ENCODE measurements around the gene ITGB5. TPM values are rescaled to one million over a fixed set of nuclear protein-coding genes. Genes with fewer than 3 reads are reported as not detected.

ITGB5 gene
- total and polyA plus RNA-seq, 2 donors (not counting 1 experiment from before 2014, with no cell fraction given): 99.7 to 196 TPM

- Histone ChIP-seq H3K27me3 (ENCODE audit: control insufficient read depth, insufficient read depth, low read length) (no peaks in the 10 kb centered on the region), H3K9me3 (ENCODE audit: control insufficient read depth, insufficient read depth, low read depth, low read length) (no peaks in the 10 kb centered on the region), H3K4me3 (replicated peaks in 1 of 4; ENCODE audit: control extremely low read depth in 1 of 4, insufficient read depth in 1 of 4, low read depth in 3 of 4, low read length in 4 of 4) (no peak overlapping the region), H4K20me1 (ENCODE audit: control insufficient read depth, extremely low read depth, insufficient read depth, low read length) (no peaks in the 10 kb centered on the region), H2AFZ (ENCODE audit: low read length) (no peak overlapping the region), H3K79me2 (ENCODE audit: control insufficient read depth, insufficient read depth, low read length) (no peaks in the 10 kb centered on the region), H3K4me1 (ENCODE audit: control insufficient read depth, extremely low read depth, insufficient read depth, low read length) (peaks cover 11% of the 10 kb centered on the region), H3K27ac (ENCODE audit: insufficient read depth, low read length) (no peak overlapping the region), H3K9ac (ENCODE audit: insufficient read depth, low read length) (no peak overlapping the region), H3K4me2 (ENCODE audit: extremely low read depth, insufficient read depth, low read length) (no peak overlapping the region), H3K36me3 (ENCODE audit: control insufficient read depth, insufficient read depth, low read length) (no peaks in the 10 kb centered on the region)
- TF ChIP-seq CTCF (conservative IDR thresholded peaks at IDR 0.05 in 1 of 2, IDR thresholded peaks at IDR 0.05 in 1 of 2; ENCODE audit: low read depth in 1 of 2, low read length in 2 of 2): no peak
- TF ChIP-seq EZH2 (IDR thresholded peaks at IDR 0.05; ENCODE audit: low read length, missing control alignments): no peak
- DNase-seq (ENCODE audit: low read depth in 2 of 2): peak in 1 of 2 donors; percentile 73
Observed at GRCh38 chr3:124824286-124824915, 62.8 kb downstream of the ITGB5 start.

- H3K4me2 ChIP-seq (ENCODE audit: extremely low read depth, insufficient read depth, low read length): no peak overlapping the region
- no peaks in the 10 kb centered on the region for H3K79me2 ChIP-seq (ENCODE audit: control insufficient read depth, insufficient read depth, low read length)
- H3K9me3 ChIP-seq (ENCODE audit: control insufficient read depth, insufficient read depth, low read depth, low read length): no peaks in the 10 kb centered on the region
- H2AFZ ChIP-seq (ENCODE audit: low read length): no peak overlapping the region
- H4K20me1 ChIP-seq (ENCODE audit: control insufficient read depth, extremely low read depth, insufficient read depth, low read length): no peaks in the 10 kb centered on the region
- no peak for TF ChIP-seq CTCF (conservative IDR thresholded peaks at IDR 0.05 in 1 of 2, IDR thresholded peaks at IDR 0.05 in 1 of 2; ENCODE audit: low read depth in 1 of 2, low read length in 2 of 2)
- no peak for TF ChIP-seq EZH2 (IDR thresholded peaks at IDR 0.05; ENCODE audit: low read length, missing control alignments)
- no peak overlapping the region for H3K27ac ChIP-seq (ENCODE audit: insufficient read depth, low read length)
- no peaks in the 10 kb centered on the region for H3K27me3 ChIP-seq (ENCODE audit: control insufficient read depth, insufficient read depth, low read length)
- H3K36me3 ChIP-seq (ENCODE audit: control insufficient read depth, insufficient read depth, low read length): no peaks in the 10 kb centered on the region
- H3K9ac ChIP-seq (ENCODE audit: insufficient read depth, low read length): no peak overlapping the region
- no peak overlapping the region for H3K4me3 ChIP-seq (replicated peaks in 1 of 4; ENCODE audit: control extremely low read depth in 1 of 4, insufficient read depth in 1 of 4, low read depth in 3 of 4, low read length in 4 of 4)
- DNase-seq (ENCODE audit: low read depth in 2 of 2): no peak
- peaks cover 9% of the 10 kb centered on the region for H3K4me1 ChIP-seq (ENCODE audit: control insufficient read depth, extremely low read depth, insufficient read depth, low read length)
Observed at GRCh38 chr3:124823648-124824047, 63.5 kb downstream of the ITGB5 start.

GRCh38 chr3:124823206-124823605 lies 64.0 kb downstream of the ITGB5 start:
- Histone ChIP-seq H2AFZ (ENCODE audit: low read length) (no peak overlapping the region), H3K4me2 (ENCODE audit: extremely low read depth, insufficient read depth, low read length) (no peak overlapping the region), H3K9me3 (ENCODE audit: control insufficient read depth, insufficient read depth, low read depth, low read length) (no peaks in the 10 kb centered on the region), H3K36me3 (ENCODE audit: control insufficient read depth, insufficient read depth, low read length) (no peaks in the 10 kb centered on the region), H3K4me1 (ENCODE audit: control insufficient read depth, extremely low read depth, insufficient read depth, low read length) (peaks cover 9% of the 10 kb centered on the region), H3K79me2 (ENCODE audit: control insufficient read depth, insufficient read depth, low read length) (no peaks in the 10 kb centered on the region), H4K20me1 (ENCODE audit: control insufficient read depth, extremely low read depth, insufficient read depth, low read length) (no peaks in the 10 kb centered on the region), H3K27ac (ENCODE audit: insufficient read depth, low read length) (no peak overlapping the region), H3K4me3 (replicated peaks in 1 of 4; ENCODE audit: control extremely low read depth in 1 of 4, insufficient read depth in 1 of 4, low read depth in 3 of 4, low read length in 4 of 4) (no peak overlapping the region), H3K9ac (ENCODE audit: insufficient read depth, low read length) (no peak overlapping the region), H3K27me3 (ENCODE audit: control insufficient read depth, insufficient read depth, low read length) (no peaks in the 10 kb centered on the region)
- TF ChIP-seq EZH2 (IDR thresholded peaks at IDR 0.05; ENCODE audit: low read length, missing control alignments) (no peak), CTCF (conservative IDR thresholded peaks at IDR 0.05 in 1 of 2, IDR thresholded peaks at IDR 0.05 in 1 of 2; ENCODE audit: low read depth in 1 of 2, low read length in 2 of 2) (no peak)
- DNase-seq (ENCODE audit: low read depth in 2 of 2): no peak

All from fibroblast of lung (primary cell).